Endothelial cell of umbilical vein (primary cell): ENCODE results near the gene SRSF1. TPM values are rescaled to one million over a fixed set of nuclear protein-coding genes. Genes with fewer than 3 reads are reported as not detected.
A peak's percentile ranks its signal among the peaks of the same experiment; 100 is the strongest.

Experiments used
- BruUV-seq: library from RNA; stranded (reverse); fragments of 400-500 nt; replicated peaks from 2 replicates; lab custom pipeline; 2021; lab: Mats Ljungman, UMichigan
- CTCF ChIA-PET: fragments of 300-600, 350-600 bp; sonication (Branson Sonifier 250); formaldehyde crosslinking; loops from one replicate; lab custom pipeline; 2021; ENCODE audit warnings: antibody characterized with exemption, inconsistent platforms; lab: Charles Lee
- POLR2A ChIA-PET: fragments of 300-600, 350-600 bp; sonication (Branson Sonifier 250); formaldehyde crosslinking; loops from one replicate; lab custom pipeline; 2021; ENCODE audit warnings: antibody characterized with exemption, inconsistent platforms; lab: Charles Lee
- DNase-seq: peaks from one replicate; pipeline ENCODE4 v3.0.0-alpha.2; 2011; ENCODE audit warnings: low read depth, low spot score
- FAIRE-seq: peaks from 2 replicates; lab custom pipeline; 2011; peaks lifted over from hg19 to GRCh38; lab: Jason Lieb, UNC
- H2AFZ ChIP-seq: 2 replicates; pipeline ENCODE4 v1.6.0; 2012; ENCODE audit warnings: low read depth, low read length, control low read depth, inconsistent platforms
- H3K27ac ChIP-seq: 2 replicates; pipeline ENCODE4 v1.5.1; 2011; ENCODE audit warnings: low read depth, mild to moderate bottlenecking, control low read depth, low read length, moderate library complexity; ENCODE audit not compliant: insufficient read depth
- H3K27me3 ChIP-seq, 2 experiments: 2 replicates each; pipeline versions ENCODE4 v1.6.0 to v1.6.1; 2011; ENCODE audit warnings: low read length in 2 of 2, mixed read lengths in 1 of 2; ENCODE audit not compliant: control insufficient read depth in 2 of 2, insufficient read depth in 2 of 2
- H3K36me3 ChIP-seq, 2 experiments: 2 replicates in 1 of 2; 3 replicates in 1 of 2; pipeline ENCODE4 v1.5.1; 2011; ENCODE audit warnings: low read length in 2 of 2, mild to moderate bottlenecking in 1 of 2, moderate library complexity in 1 of 2; ENCODE audit not compliant: control insufficient read depth in 2 of 2, insufficient read depth in 2 of 2; ENCODE audit errors: extremely low read depth in 1 of 2
- H3K4me1 ChIP-seq: 3 replicates; pipeline ENCODE4 v1.5.1; 2011; ENCODE audit warnings: mild to moderate bottlenecking, low read length; ENCODE audit not compliant: control insufficient read depth, insufficient read depth; ENCODE audit errors: extremely low read depth
- H3K4me2 ChIP-seq: 2 replicates; pipeline ENCODE4 v1.6.1; 2011; ENCODE audit warnings: low read length, control low read depth, mixed read lengths; ENCODE audit not compliant: insufficient read depth
- H3K4me3 ChIP-seq, 3 experiments: fragments of 200-600 bp in 1 of 3; sonication (generic), shearing (Covaris generic) in 1 of 3; replicated peaks in 1 of 3; 2 replicates each; pipeline ENCODE4 v1.5.1; 2011 to 2016; ENCODE audit warnings: control low read depth in 3 of 3, low read length in 3 of 3, mild to moderate bottlenecking in 2 of 3, inconsistent platforms in 1 of 3, low read depth in 1 of 3, moderate library complexity in 1 of 3; ENCODE audit not compliant: insufficient read depth in 1 of 3
- H3K79me2 ChIP-seq: 2 replicates; pipeline ENCODE4 v1.6.0; 2012; ENCODE audit warnings: low read length, inconsistent platforms; ENCODE audit not compliant: control insufficient read depth, insufficient read depth
- H3K9ac ChIP-seq: replicated peaks from 2 replicates; pipeline ENCODE3; 2011; ENCODE audit warnings: low read length, control low read depth; ENCODE audit not compliant: insufficient read depth; ENCODE audit errors: extremely low read depth
- H3K9me1 ChIP-seq: replicated peaks from 3 replicates; pipeline ENCODE4 v1.6.0; 2011; ENCODE audit warnings: mild to moderate bottlenecking, low read length; ENCODE audit not compliant: control insufficient read depth, insufficient read depth; ENCODE audit errors: extremely low read depth
- H3K9me3 ChIP-seq: replicated peaks from 2 replicates; pipeline ENCODE4 v1.5.1; 2012; ENCODE audit warnings: low read length, inconsistent platforms; ENCODE audit not compliant: control insufficient read depth, insufficient read depth
- H4K20me1 ChIP-seq: replicated peaks from 2 replicates; pipeline ENCODE3; 2011; ENCODE audit warnings: mild to moderate bottlenecking, low read length; ENCODE audit not compliant: control insufficient read depth, insufficient read depth; ENCODE audit errors: extremely low read depth
- EZH2 ChIP-seq: IDR thresholded peaks from 2 replicates; pipeline ENCODE4 v1.6.1; 2012; ENCODE audit warnings: borderline replicate concordance, low read depth, mild to moderate bottlenecking, moderate library complexity, low read length, inconsistent platforms; ENCODE audit not compliant: severe bottlenecking
- FOS ChIP-seq: IDR thresholded peaks from 2 replicates; pipeline ENCODE4 v1.6.1; 2011; ENCODE audit warnings: mild to moderate bottlenecking, low read length, moderate library complexity, borderline replicate concordance; ENCODE audit not compliant: insufficient read depth
- GATA2 ChIP-seq: IDR thresholded peaks from 2 replicates; pipeline ENCODE4 v1.7.0; 2011; ENCODE audit warnings: low read depth, mild to moderate bottlenecking, moderate library complexity, mixed read lengths, low read length; ENCODE audit not compliant: insufficient read length, insufficient read depth
- POLR2A ChIP-seq: IDR thresholded peaks from 2 replicates; pipeline ENCODE4 v1.6.1; 2012; ENCODE audit warnings: low read depth, mild to moderate bottlenecking, control low read depth, low read length
- dilution Hi-C: fragments of 300-500 bp; cut with MboI; formaldehyde crosslinking; loops from one replicate; pipeline ENCODE4 v1.15.0; 2019; ENCODE audit warnings: low sequenced_read_pairs; ENCODE audit not compliant: extremely low pct_ligation_motif_present
- intact Hi-C: fragments of 100-400 bp; cut with micrococcal nuclease; formaldehyde crosslinking; loops from one replicate; pipeline ENCODE4 v1.10.0; 2022
- polyA plus RNA-seq, 4 experiments: library from polyadenylated mRNA; depleted of rRNA in 3 of 4; stranded (reverse) in 3 of 4; unstranded in 1 of 4; fragments of >200 nt; gene quantifications; 2 replicates each; pipeline versions ENCODE4 v1.2.1 to v1.2.3, GENCODE V29; 2011 to 2012; ENCODE audit warnings: missing spikeins in 1 of 4
- total RNA-seq: library from RNA; stranded (reverse); gene quantifications from 2 replicates; pipeline ENCODE4 v1.2.3, GENCODE V29; 2021
- TF ChIP-seq, protein P1 (sequence below): IDR thresholded peaks from 2 replicates; pipeline ENCODE4 v1.6.1; 2011; ENCODE audit not compliant: insufficient read depth, insufficient read length
- TF ChIP-seq, protein P2 (sequence below), 2 donors: IDR thresholded peaks; 1 replicate in 1 of 2; 2 replicates in 1 of 2; pipeline ENCODE4 v1.5.1; 2011; ENCODE audit warnings: low read length in 2 of 2, mild to moderate bottlenecking in 2 of 2, moderate library complexity in 2 of 2, control low read depth in 1 of 2, inconsistent platforms in 1 of 2, low read depth in 1 of 2; ENCODE audit not compliant: insufficient read depth in 1 of 2; ENCODE audit errors: extremely low read depth in 1 of 2

Gene SRSF1
- total and polyA plus RNA-seq, 2 donors (not counting 3 experiments of a cell fraction or from before 2014, with no cell fraction given): 133 to 316 TPM

DNA sequence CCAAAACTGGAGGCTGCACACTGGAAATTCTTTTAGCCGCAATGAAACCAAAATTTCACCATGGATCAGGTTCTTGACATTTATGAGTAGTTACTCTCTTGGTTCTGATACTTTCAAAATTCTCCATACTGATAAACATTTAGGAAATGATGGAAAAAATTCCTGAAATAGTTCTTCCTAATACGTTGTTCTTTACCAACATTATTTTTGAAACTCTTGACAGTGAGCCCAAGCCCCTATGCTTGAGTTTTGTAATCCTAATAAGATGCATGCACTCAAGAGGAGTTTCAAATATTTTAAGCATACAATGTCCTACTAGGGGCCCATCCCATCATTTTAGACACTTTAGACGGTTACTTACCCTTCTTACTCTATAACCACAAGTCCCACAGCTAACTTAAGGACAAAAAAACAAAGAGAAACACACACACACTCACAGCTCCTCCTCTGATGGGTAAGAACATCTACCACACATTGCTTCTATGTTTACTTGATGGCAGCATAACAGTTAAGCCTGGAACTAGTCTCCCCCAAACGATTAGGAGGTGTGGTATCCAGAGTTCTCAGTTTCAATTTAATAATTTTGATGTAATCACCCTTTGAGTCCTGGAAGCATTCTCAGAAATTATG, 22.7 kb downstream of the SRSF1 start:
- H3K4me2 ChIP-seq: peak overlapping the region; percentile 97
- no TSS peak for BruUV-seq
- dilution Hi-C loops: loop anchor here (25.0 kb wide), 1 partner anchor 122 kb away; the partner anchor contains the start of gene MRPS23

More for the DNA sequence above, 22.7 kb downstream of the SRSF1 start:
- Histone ChIP-seq H3K4me3 (no peak overlapping the region), H3K9me1 (no peaks in the 10 kb centered on the region), H3K4me1 (peaks cover 31% of the 10 kb centered on the region), H3K27me3 (no peaks in the 10 kb centered on the region), H3K79me2 (peaks cover 69% of the 10 kb centered on the region), H3K27ac (no peak overlapping the region), H3K9ac (no peak overlapping the region), H3K36me3 (peaks cover 5 to 14% of the 10 kb centered on the region in 2 experiments), H4K20me1 (no peaks in the 10 kb centered on the region), H3K9me3 (no peaks in the 10 kb centered on the region), H2AFZ (no peak overlapping the region)
- ChIA-PET CTCF (interaction anchor here (1.9 to 3.2 kb wide), 6 partner anchors 11 to 125 kb away, joined by 6 to 46 read pairs (median 18); no protein-coding TSS in a partner anchor), POLR2A (interaction anchor here (1.2 kb wide), 1 partner anchor 28 kb away, joined by 3 read pairs; no protein-coding TSS in a partner anchor)
- no peak for TF ChIP-seq GATA2
- TF ChIP-seq, protein P1, sequence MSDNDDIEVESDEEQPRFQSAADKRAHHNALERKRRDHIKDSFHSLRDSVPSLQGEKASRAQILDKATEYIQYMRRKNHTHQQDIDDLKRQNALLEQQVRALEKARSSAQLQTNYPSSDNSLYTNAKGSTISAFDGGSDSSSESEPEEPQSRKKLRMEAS: no peak
- no peak for TF ChIP-seq POLR2A
- no peak for TF ChIP-seq EZH2
- TF ChIP-seq, protein P2, sequence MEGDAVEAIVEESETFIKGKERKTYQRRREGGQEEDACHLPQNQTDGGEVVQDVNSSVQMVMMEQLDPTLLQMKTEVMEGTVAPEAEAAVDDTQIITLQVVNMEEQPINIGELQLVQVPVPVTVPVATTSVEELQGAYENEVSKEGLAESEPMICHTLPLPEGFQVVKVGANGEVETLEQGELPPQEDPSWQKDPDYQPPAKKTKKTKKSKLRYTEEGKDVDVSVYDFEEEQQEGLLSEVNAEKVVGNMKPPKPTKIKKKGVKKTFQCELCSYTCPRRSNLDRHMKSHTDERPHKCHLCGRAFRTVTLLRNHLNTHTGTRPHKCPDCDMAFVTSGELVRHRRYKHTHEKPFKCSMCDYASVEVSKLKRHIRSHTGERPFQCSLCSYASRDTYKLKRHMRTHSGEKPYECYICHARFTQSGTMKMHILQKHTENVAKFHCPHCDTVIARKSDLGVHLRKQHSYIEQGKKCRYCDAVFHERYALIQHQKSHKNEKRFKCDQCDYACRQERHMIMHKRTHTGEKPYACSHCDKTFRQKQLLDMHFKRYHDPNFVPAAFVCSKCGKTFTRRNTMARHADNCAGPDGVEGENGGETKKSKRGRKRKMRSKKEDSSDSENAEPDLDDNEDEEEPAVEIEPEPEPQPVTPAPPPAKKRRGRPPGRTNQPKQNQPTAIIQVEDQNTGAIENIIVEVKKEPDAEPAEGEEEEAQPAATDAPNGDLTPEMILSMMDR (IDR thresholded peaks at IDR 0.05; ENCODE audit: extremely low read depth in 1 of 2, insufficient read depth in 1 of 2, low read depth in 1 of 2, low read length in 2 of 2): no peak
- TF ChIP-seq FOS: no peak
- no peak for FAIRE-seq
- intact Hi-C loops: loop anchor here (2.0 kb wide), 1 partner anchor 14 kb away; no protein-coding TSS in a partner anchor
- DNase-seq: no peak
